Raji (cell line): ENCODE measurements around the gene POMP.

ENCODE experiments used
- POLR2A ChIP-seq: IDR thresholded peaks from 2 replicates; pipeline ENCODE4 v1.6.1; 2011; ENCODE audit warnings: low read depth, low read length, control low read depth; ENCODE audit not compliant: insufficient read depth

Gene POMP

GRCh38 chr13:28626266-28626665 is 32.7 kb upstream of the POMP start:
- TF ChIP-seq POLR2A, result no peak

GRCh38 chr13:28628241-28628640 is 30.7 kb upstream of the POMP start:
- TF ChIP-seq POLR2A, result no peak

DNA sequence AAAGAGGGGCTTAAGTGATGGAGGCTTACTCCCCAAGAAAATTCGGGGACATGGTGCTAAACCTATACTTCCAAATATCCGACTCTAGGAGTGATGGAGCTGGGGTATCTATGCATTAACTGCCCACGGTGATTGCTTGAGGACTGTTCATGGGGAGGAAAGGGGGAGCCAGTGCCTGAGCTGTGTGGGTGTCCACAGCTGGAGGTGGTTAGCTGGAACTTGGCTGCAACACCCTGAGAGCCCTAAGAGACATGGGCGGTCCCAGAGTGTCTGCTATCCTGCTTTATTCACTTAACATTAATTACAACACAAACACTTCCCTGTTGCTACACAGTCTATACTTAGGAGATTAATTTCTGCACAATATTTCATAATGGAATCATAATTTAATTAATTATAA is 28.1 kb upstream of the POMP start:
- TF ChIP-seq POLR2A, result no peak

DNA sequence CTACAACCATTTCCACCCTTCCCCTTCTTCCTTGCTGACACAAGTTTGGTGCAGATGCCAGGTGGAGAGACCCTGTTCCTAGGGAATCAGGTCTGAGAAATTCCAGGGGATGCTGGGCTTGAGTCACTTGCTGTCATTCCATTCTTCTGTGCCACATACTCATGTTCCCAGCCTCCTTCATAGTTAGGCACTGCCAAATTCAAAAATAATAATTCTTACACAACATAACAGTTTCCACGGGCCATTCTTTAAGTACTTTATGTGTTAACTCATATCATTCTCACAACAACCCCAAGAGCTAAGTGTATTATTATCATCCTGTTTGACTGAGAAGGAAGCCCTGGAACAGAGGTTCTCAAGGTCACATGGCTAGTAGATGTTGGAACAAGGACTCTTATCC is 27.1 kb upstream of the POMP start:
- no peak for TF ChIP-seq POLR2A

GRCh38 chr13:28636069-28636468 is 22.9 kb upstream of the POMP start:
- TF ChIP-seq POLR2A, result no peak

- no peak for TF ChIP-seq POLR2A
These were observed 22.1 kb upstream of the POMP start for GRCh38 chr13:28636677-28637317.

GRCh38 chr13:28637714-28638355 is 21.1 kb upstream of the POMP start:
- no peak for TF ChIP-seq POLR2A

DNA sequence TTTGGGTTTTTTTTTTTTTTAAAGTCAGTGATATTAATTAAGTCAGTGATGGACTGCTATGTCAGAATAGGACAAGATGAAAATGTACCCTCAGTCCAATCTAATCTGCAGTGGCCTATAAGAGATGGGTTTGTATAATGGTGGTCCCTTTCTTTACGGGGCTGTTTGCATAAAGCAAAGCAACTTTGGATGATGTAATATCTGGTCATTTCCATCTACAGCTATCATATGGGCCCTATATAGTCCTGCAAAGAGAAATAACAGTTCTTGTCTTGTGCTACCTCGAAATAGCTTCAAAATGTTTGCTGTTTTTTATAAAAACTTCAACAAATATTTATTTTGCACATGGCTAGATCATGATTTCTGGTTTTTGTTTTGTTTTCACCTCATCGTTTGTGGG is 20.2 kb upstream of the POMP start:
- TF ChIP-seq POLR2A, result no peak

- no peak for TF ChIP-seq POLR2A
These were observed 17.9 kb upstream of the POMP start for GRCh38 chr13:28640861-28641599.

DNA sequence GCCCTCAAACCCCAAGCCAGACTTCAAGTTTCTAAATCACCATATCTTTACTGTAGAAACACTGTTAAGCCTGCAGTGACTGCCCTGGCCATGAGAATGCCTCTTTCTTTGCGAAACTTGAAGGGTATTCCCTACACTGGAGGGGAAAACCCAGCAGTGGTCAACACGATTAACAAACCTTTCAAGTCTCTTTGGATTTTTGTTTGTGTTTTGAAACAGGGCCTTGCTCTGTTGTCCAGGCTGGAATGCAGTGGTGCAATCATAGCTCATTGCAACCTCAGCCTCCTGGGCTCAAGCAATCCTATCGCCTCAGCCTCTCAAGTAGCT is 17.4 kb upstream of the POMP start:
- no peak for TF ChIP-seq POLR2A

DNA sequence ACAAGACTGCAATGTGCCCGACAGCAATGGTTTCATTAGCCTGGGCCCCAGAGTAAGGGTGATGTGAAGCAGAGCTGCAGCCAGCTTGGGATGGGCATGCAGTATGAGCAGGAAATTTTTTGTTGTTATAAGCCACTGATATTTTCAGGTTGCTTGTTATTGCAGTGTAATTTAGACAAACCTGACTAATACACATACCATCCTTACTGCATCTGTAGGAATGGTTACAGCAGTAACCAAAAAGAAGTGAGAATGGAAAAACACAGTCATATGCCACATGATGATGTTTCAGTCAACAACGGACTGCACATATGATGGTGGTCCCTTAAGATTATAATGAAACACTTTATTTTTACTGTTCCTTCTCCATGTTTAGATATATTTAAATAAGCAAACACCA is 8.6 kb upstream of the POMP start:
- no peak for TF ChIP-seq POLR2A

GRCh38 chr13:28651810-28652401 is 7.0 kb upstream of the POMP start:
- no peak for TF ChIP-seq POLR2A

- no peak for TF ChIP-seq POLR2A
These were observed 5.8 kb upstream of the POMP start for GRCh38 chr13:28653111-28653510.

DNA sequence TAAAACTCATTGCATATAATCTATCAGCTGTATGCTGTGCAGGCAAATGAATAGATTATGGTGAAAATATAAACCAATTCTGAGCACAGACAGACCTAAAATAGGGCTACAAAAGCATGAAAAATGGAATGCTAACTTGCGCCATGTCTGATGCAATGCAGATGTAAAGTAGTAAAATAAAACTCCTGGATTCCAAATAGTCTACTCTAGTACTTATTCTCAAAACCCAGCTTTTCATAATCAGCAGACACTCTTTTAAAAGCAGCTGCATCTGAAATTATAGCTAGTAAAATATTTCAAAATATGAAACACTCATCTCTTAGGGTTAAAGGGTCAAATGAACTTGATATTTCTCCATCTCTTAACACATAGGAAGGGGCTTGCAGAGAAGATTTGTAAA is 4.7 kb upstream of the POMP start:
- TF ChIP-seq POLR2A, result no peak

- no peak for TF ChIP-seq POLR2A
These were observed 3.4 kb upstream of the POMP start for GRCh38 chr13:28655561-28655960.

DNA sequence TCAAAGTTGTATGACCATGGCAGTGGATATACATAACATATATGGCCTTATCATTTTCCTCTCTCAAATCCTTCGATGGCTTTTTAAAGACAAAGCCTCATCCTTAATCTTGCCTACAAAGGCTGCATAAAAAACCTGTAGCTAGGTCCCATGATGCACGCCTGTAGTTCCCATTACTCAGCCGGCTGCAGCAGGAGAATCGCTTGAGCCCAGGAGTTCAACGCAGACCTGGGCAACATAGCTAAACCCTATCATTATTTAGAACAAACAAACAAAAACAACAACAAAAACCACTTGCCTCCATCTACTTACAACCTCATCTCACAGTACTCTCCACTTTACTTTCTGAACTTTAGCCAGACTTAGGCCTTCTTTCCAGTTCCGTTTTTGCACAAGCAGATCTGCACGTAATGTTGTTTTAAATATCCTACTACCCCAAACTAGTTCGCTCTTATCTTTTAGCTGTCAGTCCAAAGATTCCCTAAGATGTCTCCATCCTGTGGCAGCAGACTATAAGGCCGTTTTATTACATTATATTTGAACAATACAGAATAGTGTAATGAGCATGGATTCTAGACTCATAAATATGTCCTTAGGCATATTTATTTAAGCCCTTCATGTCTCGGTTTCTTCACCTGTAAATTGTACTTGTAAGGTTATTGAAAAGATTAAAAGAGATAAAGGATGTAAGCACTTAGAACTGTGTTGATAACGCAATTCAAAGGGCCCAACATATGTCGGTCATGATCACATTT is 969 bp upstream of the POMP start:
- no peak for TF ChIP-seq POLR2A

DNA sequence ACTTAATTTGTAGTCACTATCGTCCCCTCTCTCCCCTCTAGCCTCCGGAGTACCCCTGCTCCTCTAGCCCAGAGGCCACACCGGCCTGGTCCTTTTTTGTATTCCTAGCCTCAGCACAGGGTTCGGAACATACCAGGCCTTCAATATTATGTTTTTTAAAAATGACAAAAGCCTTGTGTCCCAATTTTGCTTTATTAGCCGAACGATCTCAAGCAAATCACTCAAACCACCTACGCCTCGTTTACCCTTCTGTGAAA is 463 bp upstream of the POMP start:
- TF ChIP-seq POLR2A, result no peak

DNA sequence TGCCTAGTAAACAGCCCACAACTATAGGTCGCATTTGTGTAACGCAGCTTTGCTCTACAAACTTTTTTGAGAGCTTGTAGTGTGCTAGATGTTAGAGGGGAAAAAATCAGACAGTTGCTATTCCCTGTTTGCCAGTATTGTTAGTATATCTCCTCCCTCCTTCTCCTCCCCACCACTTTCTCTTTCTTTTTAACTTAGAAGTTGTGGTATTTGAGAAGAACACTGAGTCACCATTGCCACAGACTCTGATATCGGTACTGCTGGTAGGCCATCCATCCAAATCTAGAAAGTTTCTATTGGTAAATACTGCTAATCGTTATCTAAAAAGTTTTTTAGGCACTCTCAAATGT is 666 bp downstream of the POMP start:
- TF ChIP-seq POLR2A, result no peak
